Renal cortex interstitium (tissue), 11 donors: ENCODE data around the gene USP10. TPM values are rescaled to one million over a fixed set of nuclear protein-coding genes. Genes with fewer than 3 reads are reported as not detected.

Experiments
- DNase-seq, 11 donors: peaks; one replicate each; pipeline ENCODE4 v3.0.0-alpha.2; 2013; ENCODE audit warnings: low read depth in 9 of 11, low spot score in 4 of 11; ENCODE audit errors: extremely low read depth in 1 of 11
- polyA plus RNA-seq, 3 donors: library from polyadenylated mRNA; unstranded; fragments of 120-200 nt; gene quantifications; one replicate each; pipeline ENCODE4 v1.2.1, GENCODE V29; 2013; ENCODE audit not compliant: insufficient read length in 3 of 3

Gene USP10
- polyA plus RNA-seq, 3 donors, result 112 to 134 (median 113) TPM

- no peak for DNase-seq
Observed at GRCh38 chr16:84823484-84823883, 123.7 kb downstream of the USP10 start.

- no peak for DNase-seq
Observed at GRCh38 chr16:84823926-84824325, 124.1 kb downstream of the USP10 start.

- DNase-seq, result no peak
Observed at GRCh38 chr16:84825896-84826557, 126.2 kb downstream of the USP10 start.

GRCh38 chr16:84826558-84826941 is 126.8 kb downstream of the USP10 start:
- DNase-seq, result peak in 2 of 11 donors; percentile 40 to 46

DNA sequence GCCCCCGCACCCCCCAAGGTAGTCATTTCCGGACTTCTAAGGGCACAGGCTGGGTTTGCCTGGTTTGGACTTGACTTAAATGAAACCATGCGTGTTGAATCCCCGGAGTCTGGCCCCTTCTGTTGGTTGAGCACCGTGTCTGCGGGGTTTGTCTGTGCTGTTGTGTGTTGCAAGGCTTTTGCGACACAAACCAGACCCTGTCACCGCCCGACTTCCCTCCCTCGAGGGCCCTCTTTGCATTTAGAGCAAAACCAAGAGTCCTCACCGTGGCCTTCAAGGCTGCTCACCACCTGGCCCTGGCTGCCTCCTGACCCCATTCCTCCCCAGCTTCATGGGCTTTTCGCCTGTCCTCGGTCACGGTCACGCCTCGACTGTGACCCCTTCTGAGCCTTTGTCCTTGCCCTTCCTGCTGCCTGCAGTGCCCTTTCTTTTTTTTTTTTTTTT is 127.4 kb downstream of the USP10 start:
- no peak for DNase-seq

- DNase-seq, result no peak
Observed at GRCh38 chr16:84827897-84828296, 128.1 kb downstream of the USP10 start.

GRCh38 chr16:84828322-84828721 is 128.5 kb downstream of the USP10 start:
- DNase-seq, result no peak

Other genes with a start within 250 kb of the USP10 start
- 10 to 100 TPM; 16.9 to 20.6 (median 18.9) TPM for gene MEAK7, start 195.3 kb upstream of the USP10 start, polyA plus RNA-seq
- 100 to 1,000 TPM; 141 to 146 (median 143) TPM for gene COTL1, start 81.9 kb upstream of the USP10 start, polyA plus RNA-seq
- gene KLHL36, start 51.5 kb upstream of the USP10 start, polyA plus RNA-seq, result 10 to 100 TPM; 24.6 to 36.2 (median 29.2) TPM
- gene CRISPLD2, start 120.0 kb downstream of the USP10 start, polyA plus RNA-seq, result 1 to 10 TPM; 6.7 to 9.2 (median 7.8) TPM